Measurements from ENCODE around the gene ZNF649.

The ZNF649 gene

GRCh38 chr19:51931921-51932320, 27.1 kb upstream of the ZNF649 start:
- Histone ChIP-seq H3K4me3 (ENCODE audit: low read depth in 1 of 2, low read length in 1 of 2) (no peak overlapping the region), H3K27ac (no peak overlapping the region), H3K27me3 (no peaks in the 10 kb centered on the region), H3K9me3 (peaks cover 15% of the 10 kb centered on the region), H3K4me1 (ENCODE audit: control insufficient read depth in 1 of 2, insufficient read depth in 1 of 2, low read depth in 1 of 2, low read length in 1 of 2) (peaks cover 7 to 8% of the 10 kb centered on the region in 2 experiments), H3K36me3 (peaks cover 53% of the 10 kb centered on the region)
- TF ChIP-seq CTCF (IDR thresholded peaks at IDR 0.05) = no peak

DNA sequence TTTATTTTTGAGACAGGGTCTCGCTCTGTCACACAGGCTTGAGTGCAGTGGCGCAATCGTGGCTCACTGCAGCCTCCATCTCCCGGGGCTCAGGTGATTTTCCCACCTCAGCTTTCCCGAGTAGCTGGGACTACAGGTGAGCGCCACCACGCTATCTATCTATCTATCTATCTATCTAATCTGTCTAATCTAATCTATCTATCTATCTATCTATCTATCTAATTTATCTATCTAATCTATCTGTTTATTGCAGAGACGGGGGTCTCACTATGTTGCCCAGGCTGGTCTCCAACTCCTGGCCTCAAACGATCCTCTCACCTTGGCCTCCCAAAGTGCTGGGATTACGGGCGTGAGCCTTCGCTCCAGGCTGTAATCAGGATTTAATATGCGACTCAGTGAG, 23.0 kb upstream of the ZNF649 start:
- Histone ChIP-seq H3K4me3 (ENCODE audit: low read depth in 1 of 2, low read length in 1 of 2) (peak overlapping the region; percentile 79 to 85), H3K9me3 (peaks cover 9% of the 10 kb centered on the region), H3K27me3 (no peaks in the 10 kb centered on the region), H3K4me1 (ENCODE audit: control insufficient read depth in 1 of 2, insufficient read depth in 1 of 2, low read depth in 1 of 2, low read length in 1 of 2) (peaks cover 8 to 14% of the 10 kb centered on the region in 2 experiments), H3K36me3 (peaks cover 21% of the 10 kb centered on the region), H3K27ac (peak overlapping the region; percentile 77)
- no peak for TF ChIP-seq CTCF (IDR thresholded peaks at IDR 0.05)

GRCh38 chr19:51926784-51927741, 22.2 kb upstream of the ZNF649 start, which contains the start of gene ZNF613:
TSS of gene ZNF613 (plus strand) at chr19:51927472. CDS start at chr19:51936221, 8,749 bp downstream.
- Histone ChIP-seq H3K27ac (peak within 1 kb of the TSS; percentile 77), H3K27me3 (no peaks in the 10 kb centered on the region), H3K36me3 (peaks cover 19% of the 10 kb centered on the region), H3K9me3 (peaks cover 17% of the 10 kb centered on the region), H3K4me1 (ENCODE audit: control insufficient read depth in 1 of 2, insufficient read depth in 1 of 2, low read depth in 1 of 2, low read length in 1 of 2) (peaks cover 8 to 14% of the 10 kb centered on the region in 2 experiments), H3K4me3 (ENCODE audit: low read depth in 1 of 2, low read length in 1 of 2) (peak within 1 kb of the TSS; percentile 79 to 85)
- TF ChIP-seq CTCF (IDR thresholded peaks at IDR 0.05) = no peak

DNA sequence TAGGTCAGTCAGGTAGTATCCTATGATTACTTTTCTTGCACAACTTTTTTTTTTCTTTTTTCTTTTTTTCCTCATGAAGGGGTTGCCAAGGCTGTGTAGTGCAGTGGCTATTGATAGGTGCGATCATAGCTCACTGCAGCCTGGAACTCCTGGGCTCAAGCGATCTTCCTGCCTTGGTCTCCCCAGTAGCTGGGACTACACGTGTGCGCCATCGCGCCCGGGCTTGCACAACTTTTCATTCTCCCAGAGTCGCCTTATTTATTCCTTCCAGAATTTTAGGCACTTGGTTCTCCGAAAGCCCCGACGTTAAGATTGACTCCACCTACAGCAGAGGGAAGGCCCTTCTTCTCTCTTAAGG, 21.6 kb upstream of the ZNF649 start:
- Histone ChIP-seq H3K27ac (peak overlapping the region; percentile 77), H3K4me3 (ENCODE audit: low read depth in 1 of 2, low read length in 1 of 2) (peak overlapping the region; percentile 79 to 85)

GRCh38 chr19:51921949-51922348, 17.1 kb upstream of the ZNF649 start:
- no peak overlapping the region for H3K4me3 ChIP-seq (ENCODE audit: low read depth in 1 of 2, low read length in 1 of 2)
- H3K9me3 ChIP-seq = peaks cover 44% of the 10 kb centered on the region
- TF ChIP-seq CTCF (IDR thresholded peaks at IDR 0.05) = no peak

More for the DNA sequence above, 21.6 kb upstream of the ZNF649 start:
- peaks cover 8 to 14% of the 10 kb centered on the region in 2 experiments for H3K4me1 ChIP-seq (ENCODE audit: control insufficient read depth in 1 of 2, insufficient read depth in 1 of 2, low read depth in 1 of 2, low read length in 1 of 2)
- TF ChIP-seq CTCF (IDR thresholded peaks at IDR 0.05) = no peak
- no peaks in the 10 kb centered on the region for H3K27me3 ChIP-seq
- peaks cover 13% of the 10 kb centered on the region for H3K36me3 ChIP-seq
- H3K9me3 ChIP-seq = peaks cover 24% of the 10 kb centered on the region

More at GRCh38 chr19:51921949-51922348, 17.1 kb upstream of the ZNF649 start:
- Histone ChIP-seq H3K27me3 (no peaks in the 10 kb centered on the region), H3K4me1 (ENCODE audit: control insufficient read depth in 1 of 2, insufficient read depth in 1 of 2, low read depth in 1 of 2, low read length in 1 of 2) (peaks cover 0 to 7% of the 10 kb centered on the region in 2 experiments), H3K36me3 (no peaks in the 10 kb centered on the region), H3K27ac (no peak overlapping the region)

Data from neutrophil (primary cell).